Cerebellar nuclear complex (tissue), 1 donor: ENCODE results near the gene SMG6.

Source experiments
- DNase-seq, 2 experiments: peaks; one replicate each; lab custom pipeline; 2025; lab: John Stamatoyannopoulos, UW

The SMG6 gene

DNA sequence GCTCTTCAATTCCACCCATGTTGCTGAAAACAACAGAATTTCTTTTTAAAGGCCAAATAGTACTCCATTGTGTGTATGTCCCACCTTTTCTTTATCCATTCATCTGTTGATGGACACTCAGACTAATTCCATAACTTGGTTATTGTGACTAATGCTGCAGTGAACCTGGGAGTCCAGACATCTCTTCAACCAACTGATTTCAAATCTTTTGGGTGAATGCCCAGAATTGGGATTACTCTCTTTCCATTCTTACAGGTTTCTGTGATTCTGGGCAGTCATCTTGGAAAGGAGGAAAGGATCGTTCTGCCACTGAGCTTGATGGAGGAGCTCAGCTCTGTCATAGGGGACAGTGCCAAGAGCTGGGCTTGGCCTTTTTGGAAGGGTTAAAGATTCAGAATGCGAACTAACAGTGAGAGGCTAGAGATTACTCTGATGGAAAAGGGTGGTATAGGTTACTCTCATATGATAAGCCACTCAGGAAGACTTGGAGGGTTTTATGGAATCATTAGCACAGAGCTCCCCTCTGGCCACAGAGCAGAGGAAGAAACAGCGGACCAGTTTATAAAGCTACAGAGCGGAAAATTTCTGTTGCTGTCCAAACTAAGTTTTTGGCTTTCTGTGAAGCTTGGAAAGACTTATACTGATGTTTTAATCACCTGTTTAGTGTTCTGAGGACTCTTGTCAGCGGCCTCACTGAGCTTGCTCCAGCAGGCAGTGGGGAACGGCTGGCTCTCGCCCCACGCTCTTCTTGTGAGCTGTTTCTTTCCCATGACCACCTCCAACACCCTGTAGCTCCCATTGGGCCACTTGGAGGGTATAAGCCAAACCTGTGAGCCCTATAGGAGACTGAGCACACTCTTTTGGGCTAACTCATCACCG, 200.4 kb downstream of the SMG6 start:
- peak in 1 of 2 experiments; percentile 67 for DNase-seq

DNA sequence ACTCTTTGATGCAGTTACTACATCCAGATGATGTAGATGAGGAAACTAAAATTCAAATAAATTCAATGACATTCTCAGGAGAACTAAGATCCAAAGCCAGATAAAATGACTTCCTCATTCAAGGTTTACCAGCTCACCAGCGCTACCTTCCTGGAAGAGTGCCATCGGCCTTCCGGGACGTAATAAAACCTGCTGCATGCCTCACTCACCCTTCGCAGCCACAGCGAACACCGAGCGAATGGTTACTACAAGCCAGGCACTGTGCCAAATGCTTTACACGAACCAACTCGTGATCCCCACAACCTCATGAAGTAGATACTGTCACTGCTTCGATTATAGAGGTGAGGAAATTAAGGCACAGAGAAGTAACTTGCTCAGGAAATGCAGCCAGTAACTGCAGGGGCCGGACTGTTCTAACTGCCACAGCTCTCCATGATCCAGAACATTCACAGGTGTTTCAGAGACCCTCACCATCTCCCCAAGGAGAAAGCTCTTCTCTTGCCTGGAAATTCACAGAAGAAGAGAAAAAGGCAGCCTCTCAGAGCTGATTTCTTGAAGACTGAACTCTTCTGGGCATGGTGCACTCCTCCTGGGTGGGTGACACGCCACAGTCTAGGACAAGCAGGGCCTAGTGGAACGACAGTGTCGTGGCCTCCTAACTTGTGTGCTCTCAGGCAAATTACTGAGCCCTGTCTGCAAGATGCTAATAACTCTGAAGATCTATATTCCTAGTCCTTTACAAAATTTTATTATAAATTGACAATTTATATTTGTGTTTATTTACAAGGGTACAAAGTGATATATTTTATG, 201.9 kb downstream of the SMG6 start:
- DNase-seq, result no peak

DNA sequence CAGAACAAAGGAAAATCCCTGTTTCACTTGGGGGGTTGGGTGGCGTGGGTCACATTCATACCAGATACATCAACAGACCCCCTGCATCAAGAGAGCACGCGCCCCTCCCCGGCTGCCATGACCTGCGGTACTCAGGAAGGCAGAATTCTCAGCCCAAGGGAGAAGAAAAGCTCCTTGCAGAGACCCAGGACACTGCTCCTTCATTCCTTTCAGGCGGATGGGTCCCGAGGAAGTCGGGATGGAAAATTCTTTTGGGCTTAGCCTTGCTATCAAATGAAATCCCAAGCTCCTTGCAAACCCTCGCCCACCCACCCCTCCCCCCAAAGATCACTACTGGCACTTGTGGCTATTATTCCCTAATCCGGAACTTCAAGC, 208.1 kb downstream of the SMG6 start:
- DNase-seq, result no peak

DNA sequence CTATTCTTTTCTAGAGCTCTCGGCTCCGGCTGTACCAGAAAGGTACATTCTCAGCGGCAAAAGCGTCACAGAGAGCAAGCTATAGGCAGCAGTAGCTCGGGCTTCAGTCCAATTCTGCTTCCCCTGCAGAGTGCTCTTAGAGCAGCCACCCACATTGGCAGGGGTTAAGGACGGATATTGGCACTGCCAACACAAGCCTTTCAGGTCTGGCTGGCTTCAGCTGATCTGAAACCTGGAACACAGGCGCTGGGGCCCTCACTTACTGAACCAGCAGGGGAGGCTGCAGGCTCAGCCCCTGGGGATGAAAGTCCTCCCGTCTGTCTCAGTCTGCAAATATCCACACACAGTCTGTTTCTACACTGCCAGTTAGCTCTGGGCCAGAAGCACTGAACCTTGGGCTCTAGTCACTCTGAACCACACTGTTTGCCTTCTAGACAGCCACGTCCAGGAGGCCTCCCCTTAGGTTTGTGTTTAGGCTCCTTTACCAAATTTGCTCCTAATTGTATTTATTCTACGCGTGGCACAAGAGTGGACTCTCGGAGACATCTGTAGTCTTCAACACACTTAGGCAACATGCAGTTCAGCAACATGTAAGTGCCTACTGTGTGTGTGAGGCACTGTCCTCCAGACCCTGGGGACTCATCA, 208.6 kb downstream of the SMG6 start:
- DNase-seq, result peak in 1 of 2 experiments; percentile 22

DNA sequence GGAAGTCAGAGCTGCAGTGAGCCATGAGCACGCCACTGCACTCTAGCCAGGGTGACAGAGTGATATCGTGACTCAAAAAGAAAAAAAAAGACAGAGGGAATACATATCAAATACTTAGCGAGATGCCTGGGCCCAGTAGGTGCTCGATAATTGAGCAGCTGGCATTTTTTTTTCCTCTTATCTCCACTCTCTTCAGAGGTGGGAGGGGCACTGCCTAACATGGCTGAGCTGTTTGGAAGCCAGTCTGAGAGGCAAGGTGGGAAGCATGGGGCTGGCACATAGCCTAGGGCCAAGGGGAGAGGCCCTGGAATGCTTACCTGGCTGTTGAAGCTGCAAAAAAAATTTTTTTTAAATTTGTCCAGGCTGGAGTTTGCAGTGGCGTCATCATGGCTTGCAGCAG, 210.2 kb downstream of the SMG6 start:
- DNase-seq, result no peak

DNA sequence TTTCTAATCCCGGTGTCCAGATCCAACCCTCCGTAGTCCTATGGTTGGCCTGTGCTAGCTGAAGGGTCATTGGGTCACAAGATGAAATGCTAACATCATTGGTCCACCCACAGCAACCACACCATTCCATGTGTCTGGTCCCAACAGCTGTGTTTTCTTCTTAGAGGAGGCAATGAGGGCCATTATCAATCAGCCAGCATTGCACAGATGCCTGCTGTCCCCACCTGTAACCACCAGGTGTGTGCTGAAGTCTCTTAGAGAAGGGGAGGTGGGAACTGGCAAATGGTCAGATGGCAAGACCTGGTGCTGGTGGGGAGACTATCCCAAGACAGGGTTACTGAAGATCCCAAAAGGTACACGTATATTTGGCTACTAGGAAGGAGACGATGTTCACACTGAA, 211.3 kb downstream of the SMG6 start:
- DNase-seq, result no peak

DNA sequence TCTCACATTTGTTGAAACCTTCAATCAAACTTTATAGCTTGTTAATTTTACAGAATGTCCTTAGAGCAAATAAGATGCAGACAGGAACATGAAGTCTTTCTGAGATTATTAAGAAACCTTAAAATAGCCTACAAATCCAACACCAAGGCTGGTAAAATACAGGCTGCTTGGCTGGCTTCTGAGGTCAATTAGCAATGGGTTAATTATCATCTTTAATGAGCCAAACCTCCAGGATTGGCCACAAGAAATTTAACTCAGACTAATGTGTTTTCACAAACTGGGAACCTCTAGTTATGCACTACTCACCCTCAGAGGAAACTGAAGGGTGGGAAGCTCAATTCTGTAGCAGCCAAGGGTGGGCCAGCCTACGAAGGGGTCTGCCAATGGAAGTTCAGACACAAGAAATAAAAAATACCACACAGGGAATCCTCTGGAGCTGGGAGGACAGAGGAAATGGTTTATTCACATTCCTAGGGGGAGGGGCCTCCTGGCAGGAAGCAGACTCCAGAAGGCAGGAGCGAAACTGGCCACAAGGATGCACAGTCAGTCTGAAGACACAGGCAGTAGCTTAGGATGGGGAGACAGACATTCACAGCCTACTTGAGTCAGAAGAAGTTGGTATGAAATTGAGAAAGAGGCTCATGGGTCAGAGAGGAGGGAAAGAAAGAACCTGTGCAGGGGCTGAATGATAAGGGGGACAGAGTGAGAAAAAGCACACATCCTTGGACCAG, 212.6 kb downstream of the SMG6 start:
- no peak for DNase-seq

DNA sequence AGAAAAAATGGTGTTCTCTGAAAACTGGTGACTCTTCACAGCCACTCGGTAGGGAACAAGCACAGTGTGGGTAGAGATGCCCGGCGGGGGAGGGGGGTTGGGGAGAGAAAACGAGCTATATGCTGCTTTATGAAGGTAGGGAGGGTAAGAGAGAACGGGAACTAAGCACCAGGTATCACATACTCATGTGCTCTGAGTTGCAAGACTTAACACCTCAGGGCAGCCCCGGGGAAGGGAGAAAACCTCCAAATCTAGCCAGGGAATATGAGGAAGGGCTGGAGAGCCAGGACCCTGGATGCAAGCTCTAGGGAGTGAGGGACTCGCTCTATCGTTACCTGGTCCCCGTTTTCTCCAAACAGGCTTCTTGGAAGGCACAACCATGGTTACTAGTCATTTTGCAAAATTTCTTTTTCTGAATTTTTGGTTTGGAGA, 213.4 kb downstream of the SMG6 start:
- DNase-seq, result no peak

DNA sequence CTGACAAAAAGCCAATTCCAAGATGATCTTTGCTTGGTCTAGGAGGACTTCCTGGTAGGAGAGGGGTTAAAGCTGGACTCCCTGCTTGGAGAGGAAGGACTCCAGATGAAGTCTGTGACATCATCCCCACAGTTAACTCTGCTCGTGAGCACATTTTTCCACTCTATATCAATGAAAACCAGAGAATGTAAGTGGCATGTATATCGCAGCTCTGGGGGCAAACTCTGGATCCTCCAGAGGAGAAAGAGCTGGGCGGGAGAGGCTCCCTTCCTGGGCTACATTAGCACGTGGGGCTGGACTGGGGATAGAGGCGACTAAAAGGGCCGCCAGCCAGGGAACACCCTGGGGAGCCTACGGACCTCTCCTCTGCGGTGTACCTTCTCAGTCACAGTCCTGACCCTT, 214.6 kb downstream of the SMG6 start:
- DNase-seq, result no peak

DNA sequence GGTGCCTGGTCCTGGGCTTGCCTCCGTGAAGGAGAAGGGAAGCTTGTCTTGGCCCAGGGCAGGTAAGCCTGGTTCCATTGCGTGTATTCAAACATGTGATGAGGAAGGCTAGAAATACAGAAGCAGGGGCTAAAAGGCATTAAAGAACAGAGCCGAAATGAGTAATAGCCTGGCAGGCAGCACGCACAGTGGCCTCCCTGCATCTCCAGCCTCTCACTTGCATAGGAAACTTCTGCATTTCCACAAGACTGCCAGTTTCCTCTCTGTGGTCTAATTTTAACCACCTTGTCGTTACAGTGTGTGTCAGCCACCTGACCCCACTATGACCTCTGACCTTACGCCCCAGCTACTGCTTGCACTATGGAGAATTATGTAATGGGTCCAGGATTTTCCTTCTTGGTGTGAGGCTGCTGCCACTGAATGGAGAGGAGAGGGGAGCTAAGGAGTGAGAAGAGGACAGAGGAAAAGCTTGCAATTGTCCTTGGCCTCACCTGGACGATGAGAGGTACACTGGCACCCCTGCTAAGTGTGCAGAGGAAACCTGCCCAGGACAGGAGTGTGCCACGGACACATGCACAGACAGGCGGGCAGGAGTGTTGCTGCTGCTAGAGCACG, 215.9 kb downstream of the SMG6 start:
- no peak for DNase-seq

DNA sequence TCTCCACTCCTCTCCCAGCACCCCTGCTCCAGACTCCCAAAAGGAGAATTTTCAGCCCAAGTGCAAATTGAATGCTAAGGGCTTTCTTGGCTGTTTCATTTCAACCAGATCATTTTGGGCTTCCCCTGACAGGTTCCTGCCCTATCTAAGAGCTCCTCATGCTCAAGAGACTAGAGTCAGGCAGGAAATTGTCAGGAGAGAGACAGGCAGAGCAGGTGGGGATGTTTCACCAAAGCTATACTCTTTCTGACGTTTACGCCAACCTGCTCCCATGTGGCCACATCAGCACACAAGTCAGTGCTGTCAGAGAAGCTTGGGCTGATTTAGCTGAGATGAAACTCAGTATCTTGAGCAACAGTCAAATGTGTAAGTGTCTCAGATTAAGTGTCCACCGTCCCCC, 217.3 kb downstream of the SMG6 start:
- DNase-seq, result no peak

DNA sequence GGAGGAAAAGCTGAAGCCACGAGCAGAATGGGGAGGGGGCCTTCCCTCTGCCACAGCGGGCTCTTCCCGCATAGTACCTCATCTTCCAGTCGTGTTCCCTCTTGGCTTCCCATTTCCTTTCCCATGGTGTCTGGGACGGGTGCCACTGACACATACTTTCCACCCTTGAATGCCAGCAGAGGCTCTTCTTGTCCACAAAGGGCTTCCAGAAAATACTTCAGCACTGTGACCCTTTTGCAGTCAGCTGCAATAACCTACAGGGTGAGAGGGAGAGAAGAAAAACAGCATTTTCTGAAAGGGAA, 218.0 kb downstream of the SMG6 start:
- DNase-seq, result no peak

DNA sequence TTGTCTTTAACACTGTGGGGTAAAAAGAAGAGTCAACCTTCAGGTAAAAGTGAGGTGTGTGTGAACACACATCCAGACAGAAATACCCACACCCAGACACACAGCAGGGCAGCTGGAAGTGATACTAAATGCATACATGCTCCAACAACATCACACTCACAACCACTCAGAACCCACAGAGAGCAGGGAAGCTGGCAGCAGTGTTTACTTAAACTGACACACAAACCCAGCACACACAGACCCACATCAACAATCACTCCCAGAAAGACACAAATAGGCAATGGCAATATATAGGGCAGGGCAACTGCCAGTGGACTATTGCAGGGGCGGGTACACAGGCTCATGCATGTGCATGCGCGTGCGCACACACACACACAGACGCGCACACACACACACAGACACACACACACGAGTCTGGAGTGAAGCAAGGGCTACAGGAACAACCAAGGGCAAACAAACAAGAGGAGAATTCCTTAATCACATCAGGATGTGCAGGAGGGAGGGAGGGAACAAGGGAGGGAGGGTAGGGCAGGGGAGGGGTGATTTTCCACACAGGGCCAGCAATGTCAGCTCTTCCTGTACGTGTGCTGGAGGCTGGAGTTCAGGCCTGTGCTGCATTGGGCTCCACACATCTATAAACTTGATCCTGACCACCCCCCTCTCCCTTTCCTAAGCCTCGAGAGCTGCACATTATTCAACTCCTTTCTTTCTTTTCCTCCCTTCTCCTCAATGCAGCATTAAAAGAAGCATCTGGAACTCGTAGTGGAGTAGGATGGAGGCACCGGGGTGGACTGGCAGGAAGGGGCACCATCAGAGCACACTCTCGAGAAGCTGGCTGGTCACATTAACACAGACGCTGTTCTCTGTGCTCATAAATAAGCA, 218.6 kb downstream of the SMG6 start:
- DNase-seq, result no peak

DNA sequence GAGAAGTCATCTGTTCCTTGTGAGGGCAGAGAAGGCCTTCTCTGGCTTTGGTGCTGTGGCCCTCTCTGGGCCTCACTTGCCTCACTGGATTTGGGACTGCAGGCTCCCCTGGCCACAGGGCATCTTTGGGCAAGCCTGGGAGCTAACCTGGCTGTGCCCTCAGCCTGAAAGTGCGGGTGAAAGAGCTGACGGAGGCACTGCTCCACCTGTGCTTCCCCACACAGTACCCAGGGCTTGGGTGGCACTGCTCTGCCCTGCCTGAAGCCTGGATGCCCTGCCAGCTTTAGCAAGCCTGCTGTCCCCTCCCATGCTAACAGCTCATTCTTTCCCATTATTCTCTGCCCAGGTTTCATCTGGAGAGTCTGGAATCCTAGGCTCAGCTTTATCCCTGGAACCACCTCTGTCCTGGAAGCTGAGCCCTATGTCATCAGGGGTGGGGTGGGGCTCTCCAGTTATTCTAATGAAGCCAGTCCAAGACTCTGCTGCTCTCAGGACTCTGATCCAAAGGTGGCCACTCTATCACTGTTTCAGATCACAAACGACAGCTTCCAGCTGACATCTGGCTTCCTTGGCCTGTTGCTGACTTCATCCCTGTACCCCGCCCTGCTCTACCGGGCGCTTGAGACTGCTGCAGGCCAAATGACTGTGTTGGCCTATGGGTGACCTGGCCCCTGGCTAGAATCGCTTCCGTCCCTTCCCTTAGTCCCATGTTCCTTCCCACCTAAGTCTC, 219.4 kb downstream of the SMG6 start:
- DNase-seq, result no peak

DNA sequence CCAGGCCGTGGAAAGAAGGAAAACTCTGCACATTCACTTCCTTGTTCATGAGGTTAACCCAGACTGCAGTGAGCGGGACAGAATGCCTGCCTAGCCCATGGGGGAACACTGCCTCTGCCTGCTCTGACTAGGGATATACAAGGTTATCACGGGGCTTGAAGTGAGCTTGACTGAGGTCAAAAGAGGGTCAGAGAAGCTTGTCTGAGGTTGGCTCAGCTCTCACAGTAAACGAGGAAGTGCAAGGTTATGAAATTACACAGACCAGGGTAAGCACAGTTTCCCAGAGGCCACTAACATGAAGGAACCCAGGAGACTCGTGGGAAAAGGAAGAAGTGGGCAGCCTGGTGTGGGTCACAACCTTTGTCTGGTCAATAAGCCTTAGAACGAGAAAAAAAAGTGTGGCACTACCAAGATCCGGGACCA, 220.0 kb downstream of the SMG6 start:
- no peak for DNase-seq

DNA sequence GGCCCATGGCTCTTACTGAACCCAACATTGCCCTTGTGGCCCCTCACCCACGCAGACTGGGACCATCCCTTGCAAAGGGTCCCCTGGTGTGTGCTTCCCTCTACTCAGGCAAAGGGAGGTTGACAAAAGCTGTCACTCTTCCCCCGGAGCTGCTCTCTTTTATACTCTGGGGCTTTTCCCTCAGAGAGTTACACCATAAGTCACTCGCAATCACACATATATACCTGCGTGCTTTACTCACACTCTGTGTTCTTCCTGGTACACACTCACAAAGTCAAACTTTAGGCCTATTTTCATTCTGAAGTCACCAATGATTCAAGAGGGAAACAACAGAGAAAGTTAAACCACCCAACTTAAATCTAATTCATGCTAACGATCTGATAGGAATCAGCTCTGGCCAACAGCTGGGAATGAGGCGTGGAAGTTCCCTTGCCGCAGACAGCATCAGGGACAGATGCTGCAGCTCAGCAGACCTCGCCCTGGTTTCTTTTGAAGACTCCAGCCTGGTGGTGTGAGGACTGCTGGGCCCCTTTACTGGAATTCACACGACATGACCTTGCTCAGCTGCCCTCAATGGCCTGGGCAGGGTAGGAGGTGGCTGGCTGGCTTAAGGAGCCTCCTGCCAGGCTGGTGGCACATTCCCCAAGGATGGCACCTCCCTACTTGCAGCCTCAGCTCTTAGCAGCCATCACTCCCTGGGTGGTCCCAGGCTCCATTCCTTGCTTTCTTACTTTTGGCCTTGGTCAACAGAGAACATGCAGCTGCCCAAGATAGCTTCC, 221.4 kb downstream of the SMG6 start:
- no peak for DNase-seq

DNA sequence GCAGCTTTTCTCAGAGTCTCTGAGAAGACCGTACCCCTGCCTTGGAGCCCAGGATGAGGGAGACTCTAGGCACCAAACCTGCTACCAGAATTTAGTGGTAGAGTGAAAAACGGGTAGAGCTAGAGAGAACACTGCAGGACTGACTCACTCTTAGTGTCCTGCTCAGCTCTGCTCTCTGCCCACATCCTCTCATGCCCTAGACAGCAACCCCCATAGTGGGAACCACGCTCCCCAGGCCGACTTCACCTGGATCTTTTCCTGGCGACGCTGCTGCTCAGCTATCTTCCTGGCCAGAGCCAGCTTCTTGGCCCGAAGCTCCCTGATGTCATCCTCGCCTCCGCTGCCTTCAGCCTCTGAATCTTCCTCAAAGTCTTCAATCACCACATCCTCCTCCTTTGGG, 222.0 kb downstream of the SMG6 start:
- DNase-seq, result no peak

DNA sequence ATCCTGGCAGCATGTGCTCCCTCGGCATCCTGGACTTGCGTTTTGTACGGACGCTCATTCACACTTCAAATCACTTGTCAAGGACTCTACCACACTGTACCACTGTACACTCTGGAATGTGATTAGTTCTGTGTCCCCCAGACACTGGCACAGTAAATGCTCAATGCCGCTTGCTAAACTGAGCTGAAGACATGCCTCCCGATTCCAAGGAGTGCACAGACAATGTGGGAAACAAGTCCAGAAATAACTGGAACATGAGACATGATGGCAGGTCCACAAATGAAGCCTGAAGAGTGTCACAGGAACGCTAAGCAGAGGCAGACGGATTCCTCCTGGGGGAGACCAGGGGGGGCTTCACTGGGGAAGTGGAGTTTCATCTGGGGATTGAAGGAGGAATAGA, 226.5 kb downstream of the SMG6 start:
- no peak for DNase-seq
